GM12878 (cell line): ENCODE measurements around the gene RALGDS. TPM values are rescaled to one million over a fixed set of nuclear protein-coding genes. Genes with fewer than 3 reads are reported as not detected.
"Not testable (repeated sequence)": the region's sequence is repeated elsewhere in the genome, so short reads cannot be mapped to it uniquely, and the experiment has no call there.

ENCODE experiments used
- ATAC-seq: fragments of 200-7000 bp; cut with Tn5 transposase; 3 replicates; pipeline ENCODE4 v1.9.1; 2020; ENCODE audit warnings: mild to moderate bottlenecking, moderate library complexity
- BruUV-seq: library from RNA; stranded (reverse); fragments of 400-500 nt; replicated peaks from 2 replicates; lab custom pipeline; 2021; lab: Mats Ljungman, UMichigan
- CTCF ChIA-PET: fragments of 300-600 bp; sonication (Branson Sonifier 250); formaldehyde crosslinking; extraction: SDS; loops from one replicate; lab custom pipeline; 2021; ENCODE audit warnings: inconsistent platforms; lab: Yijun Ruan, JAX
- POLR2A ChIA-PET: fragments of 350-600 bp; formaldehyde crosslinking; extraction: SDS; loops from one replicate; lab custom pipeline; 2021; ENCODE audit warnings: inconsistent platforms; lab: Charles Lee
- RAD21 ChIA-PET: fragments of 300-600 bp; sonication (Branson Sonifier 250); formaldehyde crosslinking; loops from one replicate; lab custom pipeline; 2023; ENCODE audit warnings: antibody characterized with exemption; ENCODE audit not compliant: unreplicated experiment; lab: Charles Lee
- SMC1A ChIA-PET: fragments of 300-600 bp; sonication (Branson Sonifier 250); formaldehyde crosslinking; loops from one replicate; lab custom pipeline; 2023; ENCODE audit not compliant: unreplicated experiment, uncharacterized antibody; lab: Charles Lee
- DNase-seq: peaks from one replicate; pipeline ENCODE4 v3.0.0-alpha.2; 2011; ENCODE audit warnings: low read depth, low spot score
- FAIRE-seq: peaks from 3 replicates; lab custom pipeline; 2011; peaks lifted over from hg19 to GRCh38; lab: Jason Lieb, UNC
- H2AFZ ChIP-seq: 2 replicates; pipeline ENCODE4 v1.6.0; 2011; ENCODE audit warnings: low read depth, low read length, control low read depth; ENCODE audit not compliant: control insufficient read depth
- H3K27ac ChIP-seq: 2 replicates; pipeline ENCODE4 v1.5.1; 2011; ENCODE audit warnings: control low read depth; ENCODE audit not compliant: control insufficient read depth, insufficient read depth
- H3K27me3 ChIP-seq, 2 experiments: replicated peaks in 1 of 2; 2 replicates each; pipeline versions ENCODE4 v1.6.0 to v1.6.1; 2011; ENCODE audit warnings: low read length in 1 of 2; ENCODE audit not compliant: control insufficient read depth in 2 of 2, insufficient read depth in 2 of 2
- H3K36me3 ChIP-seq, 2 experiments: 2 replicates each; pipeline ENCODE4 v1.5.1; 2011; ENCODE audit warnings: low read length in 1 of 2; ENCODE audit not compliant: control insufficient read depth in 2 of 2, insufficient read depth in 2 of 2
- H3K4me1 ChIP-seq: 2 replicates; pipeline ENCODE4 v1.6.1; 2011; ENCODE audit warnings: mild to moderate bottlenecking, low read length, moderate library complexity, mixed read lengths; ENCODE audit not compliant: control insufficient read depth, insufficient read depth
- H3K4me2 ChIP-seq: 2 replicates; pipeline ENCODE4 v1.6.0; 2011; ENCODE audit warnings: control low read depth; ENCODE audit not compliant: control insufficient read depth, insufficient read depth
- H3K4me3 ChIP-seq: fragments of 200-600 bp; sonication (generic); 2 replicates; pipeline ENCODE4 v1.5.1; 2016
- H3K79me2 ChIP-seq: 2 replicates; pipeline ENCODE4 v1.6.0; 2011; ENCODE audit warnings: low read length; ENCODE audit not compliant: control insufficient read depth, insufficient read depth
- H3K9ac ChIP-seq: 2 replicates; pipeline ENCODE4 v1.8.0; 2011; ENCODE audit warnings: low read length, control low read depth, mixed read lengths; ENCODE audit not compliant: control insufficient read depth, insufficient read depth
- H3K9me3 ChIP-seq: replicated peaks from 3 replicates; pipeline ENCODE4 v1.5.1; 2011; ENCODE audit warnings: mild to moderate bottlenecking, low read length; ENCODE audit not compliant: control insufficient read depth, insufficient read depth
- H4K20me1 ChIP-seq: 2 replicates; pipeline ENCODE4 v1.6.0; 2011; ENCODE audit not compliant: control insufficient read depth, insufficient read depth
- E2F8 ChIP-seq: fragments of 450-650 bp; IDR thresholded peaks from 2 replicates; pipeline ENCODE4 v1.6.1; 2018; ENCODE audit warnings: mild to moderate bottlenecking, low read depth, moderate library complexity; ENCODE audit not compliant: partially characterized antibody
- MEF2B ChIP-seq: fragments of 450-650 bp; IDR thresholded peaks from 2 replicates; pipeline ENCODE4 v1.6.1; 2018; ENCODE audit warnings: mild to moderate bottlenecking, moderate library complexity; ENCODE audit not compliant: partially characterized antibody, poor library complexity, severe bottlenecking
- NRF1 ChIP-seq: conservative IDR thresholded peaks from 2 replicates; pipeline ENCODE4 v1.6.1; 2011; ENCODE audit warnings: mild to moderate bottlenecking, low read depth, low read length, improper control_type of control experiment
- PML ChIP-seq: IDR thresholded peaks from 2 replicates; pipeline ENCODE4 v1.6.1; 2012; ENCODE audit warnings: low read length, inconsistent platforms
- RELA ChIP-seq: fragments of 450-650 bp; IDR thresholded peaks from 2 replicates; pipeline ENCODE4 v1.8.0; 2014; ENCODE audit warnings: borderline replicate concordance; ENCODE audit not compliant: partially characterized antibody
- TAF1 ChIP-seq: IDR thresholded peaks from 2 replicates; pipeline ENCODE4 v1.6.1; 2011; ENCODE audit warnings: mild to moderate bottlenecking, low read depth, low read length, borderline replicate concordance
- TCF3 ChIP-seq: IDR thresholded peaks from 2 replicates; pipeline ENCODE4 v1.6.1; 2012; ENCODE audit warnings: low read depth, mild to moderate bottlenecking, low read length, borderline replicate concordance; ENCODE audit not compliant: insufficient read depth
- WGBS: methylation state at CpG from one replicate; pipeline ENCODE4 v1.1.6; 2016; ENCODE audit warnings: low lambda C conversion rate; ENCODE audit not compliant: insufficient replicate concordance, insufficient coverage; ENCODE audit errors: missing lambda C conversion rate; 5-methylcytosine and 5-hydroxymethylcytosine counted together
- in situ Hi-C: fragments of 300-500 bp; cut with MboI; formaldehyde crosslinking; loops from 9 replicates; pipeline ENCODE4 v1.14.3; 2018; ENCODE audit warnings: mixed read lengths
- intact Hi-C: fragments of 100-400 bp; cut with micrococcal nuclease; formaldehyde crosslinking; loops from one replicate; pipeline ENCODE4 v1.14.2; 2022; ENCODE audit not compliant: unreplicated experiment
- polyA plus RNA-seq, 11 experiments: library from polyadenylated mRNA; depleted of rRNA in 4 of 11; unstranded in 6 of 11; stranded (reverse) in 5 of 11; fragments of >200 nt; fragmentation: Nextera tagmentation in 4 of 11; fragmentation: Illumina TruSeq in 1 of 11; extraction: Ambion mirVana in 4 of 11; extraction: Trizol in 1 of 11; gene quantifications; 1 replicate in 1 of 11; 2 replicates in 10 of 11; pipeline versions ENCODE4 v1.2.1 to v1.2.3, GENCODE V29; 2011 to 2016; ENCODE audit warnings: inconsistent platforms in 2 of 11, missing spikeins in 2 of 11, low read depth in 1 of 11
- total RNA-seq, 4 experiments: library from RNA; depleted of rRNA in 3 of 4; stranded (reverse); fragments of >200 nt in 3 of 4; fragmentation: Illumina TruSeq in 1 of 4; extraction: Trizol in 1 of 4; gene quantifications; 2 replicates each; pipeline versions ENCODE4 v1.2.1 to v1.2.3, GENCODE V29; 2013 to 2021

The RALGDS gene
- total and polyA plus RNA-seq, 10 of the 15 experiments (the other 5 are each of a cell fraction or from before 2014, with no cell fraction given) = 1.3 to 48.6 (median 21.2) TPM

- Histone ChIP-seq H3K27me3 (no peaks in the 10 kb centered on the region), H3K9me3 (no peaks in the 10 kb centered on the region), H3K4me2 (no peak overlapping the region), H3K27ac (no peak overlapping the region), H3K9ac (no peak overlapping the region), H3K79me2 (no peaks in the 10 kb centered on the region), H3K4me1 (no peaks in the 10 kb centered on the region), H3K4me3 (no peak overlapping the region), H3K36me3 (no peaks in the 10 kb centered on the region), H4K20me1 (no peaks in the 10 kb centered on the region), H2AFZ (no peak overlapping the region)
- ATAC-seq = no peak
- WGBS = 73% methylated on average over 8 of the region's 33 CpGs
- CTCF ChIA-PET = interaction anchor here (0.6 kb wide), 1 partner anchor 325 kb away, joined by 5 read pairs; no protein-coding TSS in a partner anchor
- no TSS peak for BruUV-seq
- POLR2A ChIA-PET = no interaction called here
- RAD21 ChIA-PET = no interaction called here
- FAIRE-seq = no peak
- TF ChIP-seq NRF1 (no peak), TAF1 (no peak), E2F8 (no peak), TCF3 (no peak), PML (no peak), MEF2B (no peak), RELA (no peak)
- in situ Hi-C loops = no loop called here
- intact Hi-C loops = no loop called here
- DNase-seq = no peak
- SMC1A ChIA-PET = no interaction called here
Observed at GRCh38 chr9:133071484-133072150, 49.4 kb downstream of the RALGDS start.

- intact Hi-C loops, H3K4me2 ChIP-seq, DNase-seq, in situ Hi-C loops, H4K20me1 ChIP-seq, H3K9me3 ChIP-seq, H3K79me2 ChIP-seq, H3K4me1 ChIP-seq, H3K36me3 ChIP-seq, ATAC-seq, H3K27me3 ChIP-seq, H3K27ac ChIP-seq, POLR2A ChIA-PET, H2AFZ ChIP-seq, FAIRE-seq, SMC1A ChIA-PET, RAD21 ChIA-PET, H3K4me3 ChIP-seq, H3K9ac ChIP-seq, BruUV-seq: not testable (repeated sequence)
- WGBS = 79% methylated on average over 12 of the region's 31 CpGs
- CTCF ChIA-PET = interaction anchor here (0.6 kb wide), 1 partner anchor 326 kb away, joined by 5 read pairs; no protein-coding TSS in a partner anchor
Observed at GRCh38 chr9:133070985-133071384, 50.1 kb downstream of the RALGDS start.

GRCh38 chr9:133070500-133070961 is 50.5 kb downstream of the RALGDS start:
- H3K9ac ChIP-seq, ATAC-seq, CTCF ChIA-PET, POLR2A ChIA-PET, H2AFZ ChIP-seq, SMC1A ChIA-PET, DNase-seq, in situ Hi-C loops, RAD21 ChIA-PET, H3K27me3 ChIP-seq, H3K4me3 ChIP-seq, H4K20me1 ChIP-seq, intact Hi-C loops, H3K4me2 ChIP-seq, FAIRE-seq, BruUV-seq, H3K9me3 ChIP-seq, H3K27ac ChIP-seq, H3K36me3 ChIP-seq, H3K4me1 ChIP-seq, H3K79me2 ChIP-seq: not testable (repeated sequence)
- 84% methylated on average over 17 of the region's 17 CpGs for WGBS
